ENCODE results near the gene VARS2.

- TF ChIP-seq CTCF (conservative IDR thresholded peaks at IDR 0.05 in 1 of 2, IDR thresholded peaks at IDR 0.05 in 1 of 2; ENCODE audit: extremely low read depth in 1 of 2, insufficient read depth in 1 of 2, low read depth in 1 of 2, low read length in 2 of 2) (no peak), EZH2 (IDR thresholded peaks at IDR 0.05; ENCODE audit: borderline replicate concordance, low read length) (no peak)
Observed at GRCh38 chr6:30931272-30931671, 17.2 kb downstream of the VARS2 start.
